Measurements from ENCODE around the gene PSMB1. TPM values are rescaled to one million over a fixed set of nuclear protein-coding genes. Genes with fewer than 3 reads are reported as not detected.

The PSMB1 gene
- total and polyA plus RNA-seq, 9 of the 15 experiments (the other 6 are each of a cell fraction or from before 2014, with no cell fraction given): 447 to 2,953 (median 884) TPM

DNA sequence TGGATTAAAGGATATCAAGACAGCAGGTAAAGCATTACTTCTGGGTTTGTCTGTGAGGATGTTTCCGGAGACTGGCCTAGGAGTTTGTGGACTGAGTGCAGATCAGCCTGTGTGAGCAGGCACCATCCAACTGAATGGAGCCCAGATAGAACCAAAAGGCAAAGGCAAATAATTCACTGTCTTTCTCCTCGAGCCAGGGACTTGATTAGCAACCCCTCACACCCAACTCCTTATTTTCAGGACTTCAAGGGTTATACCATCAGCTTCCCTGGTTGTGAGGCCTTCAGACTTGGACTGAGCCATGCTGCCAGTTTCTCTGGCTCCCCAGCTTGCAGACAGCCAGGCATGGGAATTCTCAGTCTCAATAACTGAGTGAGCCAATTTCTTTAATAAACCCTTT is 19.3 kb downstream of the PSMB1 start:
- Histone ChIP-seq H3K9me3 (replicated peaks; ENCODE audit: control insufficient read depth, insufficient read depth, low read depth, low read length) (no peaks in the 10 kb centered on the region), H3K36me3 (ENCODE audit: control insufficient read depth, insufficient read depth, low read length) (peaks cover 61% of the 10 kb centered on the region), H3K4me2 (ENCODE audit: insufficient read depth, low read length) (no peak overlapping the region), H3K27me3 (ENCODE audit: control insufficient read depth in 2 of 2, insufficient read depth in 2 of 2, low read length in 2 of 2) (no peaks in the 10 kb centered on the region), H3K27ac (ENCODE audit: extremely low read depth, low read depth, low read length) (no peak overlapping the region), H4K20me1 (replicated peaks; ENCODE audit: control insufficient read depth, insufficient read depth, low read length) (peaks cover 22% of the 10 kb centered on the region; the same call in 1 of the 2 replicates), H2AFZ (ENCODE audit: low read depth, low read length) (no peak overlapping the region), H3K9me1 (ENCODE audit: control insufficient read depth, insufficient read depth, low read length) (no peaks in the 10 kb centered on the region), H3K4me3 (no peak overlapping the region), H3K4me1 (replicated peaks in 1 of 2; ENCODE audit: control insufficient read depth in 2 of 2, insufficient read depth in 2 of 2, low read length in 2 of 2) (no peaks in the 10 kb centered on the region), H3K9ac (ENCODE audit: insufficient read depth in 1 of 2, low read depth in 2 of 2, low read length in 2 of 2) (no peak overlapping the region), H3K79me2 (ENCODE audit: control insufficient read depth, insufficient read depth, low read length) (0 out of 3 replicates have a peak, but pooled peaks cover 3% of the 10 kb centered on the region)
- BruUV-seq (replicated peaks): no TSS peak
- no peak for FAIRE-seq
- in situ Hi-C loops (cut with MboI): no loop called here
- intact Hi-C loops (cut with micrococcal nuclease): loop anchor here (5.0 kb wide), 1 partner anchor 1576 kb away; no protein-coding TSS in a partner anchor
- ChIA-PET POLR2A (no interaction called here), CTCF (ENCODE audit: low intra/inter-chr PET ratio) (interaction anchor here (0.6 kb wide), 1 partner anchor 1385 kb away, joined by 3 read pairs; no protein-coding TSS in a partner anchor)
- peak; percentile 25 for ATAC-seq
- 96% methylated on average over 2 of the region's 2 CpGs for WGBS (ENCODE audit: insufficient coverage, low coverage, missing lambda C conversion rate)
- no peak for DNase-seq (ENCODE audit: extremely low read depth in 1 of 4, low spot score in 3 of 4)
- TF ChIP-seq, protein P1, sequence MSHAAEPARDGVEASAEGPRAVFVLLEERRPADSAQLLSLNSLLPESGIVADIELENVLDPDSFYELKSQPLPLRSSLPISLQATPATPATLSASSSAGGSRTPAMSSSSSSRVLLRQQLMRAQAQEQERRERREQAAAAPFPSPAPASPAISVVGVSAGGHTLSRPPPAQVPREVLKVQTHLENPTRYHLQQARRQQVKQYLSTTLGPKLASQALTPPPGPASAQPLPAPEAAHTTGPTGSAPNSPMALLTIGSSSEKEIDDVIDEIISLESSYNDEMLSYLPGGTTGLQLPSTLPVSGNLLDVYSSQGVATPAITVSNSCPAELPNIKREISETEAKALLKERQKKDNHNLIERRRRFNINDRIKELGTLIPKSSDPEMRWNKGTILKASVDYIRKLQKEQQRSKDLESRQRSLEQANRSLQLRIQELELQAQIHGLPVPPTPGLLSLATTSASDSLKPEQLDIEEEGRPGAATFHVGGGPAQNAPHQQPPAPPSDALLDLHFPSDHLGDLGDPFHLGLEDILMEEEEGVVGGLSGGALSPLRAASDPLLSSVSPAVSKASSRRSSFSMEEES (CRISPR knock-in tag; IDR thresholded peaks at IDR 0.05): no peak
- TF ChIP-seq, protein P2, sequence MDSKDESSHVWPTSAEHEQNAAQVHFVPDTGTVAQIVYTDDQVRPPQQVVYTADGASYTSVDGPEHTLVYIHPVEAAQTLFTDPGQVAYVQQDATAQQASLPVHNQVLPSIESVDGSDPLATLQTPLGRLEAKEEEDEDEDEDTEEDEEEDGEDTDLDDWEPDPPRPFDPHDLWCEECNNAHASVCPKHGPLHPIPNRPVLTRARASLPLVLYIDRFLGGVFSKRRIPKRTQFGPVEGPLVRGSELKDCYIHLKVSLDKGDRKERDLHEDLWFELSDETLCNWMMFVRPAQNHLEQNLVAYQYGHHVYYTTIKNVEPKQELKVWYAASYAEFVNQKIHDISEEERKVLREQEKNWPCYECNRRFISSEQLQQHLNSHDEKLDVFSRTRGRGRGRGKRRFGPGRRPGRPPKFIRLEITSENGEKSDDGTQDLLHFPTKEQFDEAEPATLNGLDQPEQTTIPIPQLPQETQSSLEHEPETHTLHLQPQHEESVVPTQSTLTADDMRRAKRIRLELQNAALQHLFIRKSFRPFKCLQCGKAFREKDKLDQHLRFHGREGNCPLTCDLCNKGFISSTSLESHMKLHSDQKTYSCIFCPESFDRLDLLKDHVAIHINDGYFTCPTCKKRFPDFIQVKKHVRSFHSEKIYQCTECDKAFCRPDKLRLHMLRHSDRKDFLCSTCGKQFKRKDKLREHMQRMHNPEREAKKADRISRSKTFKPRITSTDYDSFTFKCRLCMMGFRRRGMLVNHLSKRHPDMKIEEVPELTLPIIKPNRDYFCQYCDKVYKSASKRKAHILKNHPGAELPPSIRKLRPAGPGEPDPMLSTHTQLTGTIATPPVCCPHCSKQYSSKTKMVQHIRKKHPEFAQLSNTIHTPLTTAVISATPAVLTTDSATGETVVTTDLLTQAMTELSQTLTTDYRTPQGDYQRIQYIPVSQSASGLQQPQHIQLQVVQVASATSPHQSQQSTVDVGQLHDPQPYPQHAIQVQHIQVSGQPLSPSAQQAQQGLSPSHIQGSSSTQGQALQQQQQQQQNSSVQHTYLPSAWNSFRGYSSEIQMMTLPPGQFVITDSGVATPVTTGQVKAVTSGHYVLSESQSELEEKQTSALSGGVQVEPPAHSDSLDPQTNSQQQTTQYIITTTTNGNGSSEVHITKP (IDR thresholded peaks at IDR 0.05; ENCODE audit: partially characterized antibody): no peak
- TF ChIP-seq NFYB (IDR thresholded peaks at IDR 0.05; ENCODE audit: extremely low read depth, insufficient read length) (no peak), SUPT5H (IDR thresholded peaks at IDR 0.05) (peak; percentile 37; the same call in 1 of the 2 replicates), ZNF696 (CRISPR knock-in tag; conservative IDR thresholded peaks at IDR 0.05) (no peak), ZBTB1 (CRISPR knock-in tag; IDR thresholded peaks at IDR 0.05; ENCODE audit: borderline replicate concordance, low read depth) (no peak), POLR2AphosphoS5 (IDR thresholded peaks at IDR 0.05; ENCODE audit: control insufficient read depth, insufficient read depth, low read depth, low read length) (peak; percentile 42; the same call in 1 of the 2 replicates), ZNF212 (CRISPR knock-in tag; IDR thresholded peaks at IDR 0.05) (no peak), MYNN (IDR thresholded peaks at IDR 0.05) (0 out of 2 replicates have a peak, but pooled peaks have one; percentile 20), MYNN (CRISPR knock-in tag; IDR thresholded peaks at IDR 0.05) (no peak), GTF3C2 (IDR thresholded peaks at IDR 0.05; ENCODE audit: borderline replicate concordance, extremely low read depth, insufficient read length) (no peak), POLR2A (conservative IDR thresholded peaks at IDR 0.05) (peak; percentile 67), SREBF2 (CRISPR knock-in tag; IDR thresholded peaks at IDR 0.05) (no peak), PML (IDR thresholded peaks at IDR 0.05; ENCODE audit: low read length) (0 out of 2 replicates have a peak, but pooled peaks have one; percentile 17), ZKSCAN8 (CRISPR knock-in tag; IDR thresholded peaks at IDR 0.05) (no peak)

Data from K562 (cell line).